GM18526 (cell line): ENCODE measurements around the gene HDAC5.

Source experiments
- POLR2A ChIP-seq: IDR thresholded peaks from 3 replicates; pipeline ENCODE4 v1.6.1; 2011; ENCODE audit not compliant: insufficient read length; ENCODE audit errors: extremely low read depth

HDAC5 gene

DNA sequence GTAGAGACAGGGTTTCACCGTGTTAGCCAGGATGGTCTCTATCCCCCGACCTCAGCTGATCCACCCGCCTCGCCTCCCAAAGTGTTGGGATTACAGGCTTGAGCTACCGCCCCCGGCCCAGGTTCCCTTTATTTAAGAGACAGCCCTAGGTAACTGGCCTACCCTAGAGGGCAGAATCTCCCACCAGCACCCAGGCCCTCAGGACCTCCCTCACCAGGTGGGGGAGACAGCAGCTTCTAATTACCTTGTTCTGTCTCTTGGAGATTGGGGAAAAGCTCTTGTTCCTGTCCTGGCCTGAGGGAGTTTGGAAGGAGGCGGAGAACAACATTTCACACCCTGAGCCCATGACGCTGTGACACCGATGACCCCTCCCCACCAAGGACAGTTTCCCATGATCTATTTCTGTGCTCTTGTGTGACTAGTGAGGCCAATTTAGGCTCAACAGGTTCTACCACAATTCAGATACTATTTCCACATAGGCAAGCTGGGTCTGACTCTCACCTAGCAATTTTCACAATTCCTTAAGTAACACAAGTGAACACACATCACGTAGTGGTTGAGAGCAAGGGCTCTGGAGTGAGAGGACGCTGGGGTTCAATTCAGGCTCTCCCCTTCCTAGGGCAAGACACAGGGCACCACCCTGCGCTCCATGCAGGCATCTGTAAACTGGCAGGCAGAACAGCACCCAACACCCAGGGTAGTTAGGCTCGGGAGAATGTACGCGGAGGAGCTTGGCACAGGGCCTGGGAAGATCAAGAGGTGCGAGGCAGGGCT lies 20.4 kb downstream of the HDAC5 start:
- no peak for TF ChIP-seq POLR2A

DNA sequence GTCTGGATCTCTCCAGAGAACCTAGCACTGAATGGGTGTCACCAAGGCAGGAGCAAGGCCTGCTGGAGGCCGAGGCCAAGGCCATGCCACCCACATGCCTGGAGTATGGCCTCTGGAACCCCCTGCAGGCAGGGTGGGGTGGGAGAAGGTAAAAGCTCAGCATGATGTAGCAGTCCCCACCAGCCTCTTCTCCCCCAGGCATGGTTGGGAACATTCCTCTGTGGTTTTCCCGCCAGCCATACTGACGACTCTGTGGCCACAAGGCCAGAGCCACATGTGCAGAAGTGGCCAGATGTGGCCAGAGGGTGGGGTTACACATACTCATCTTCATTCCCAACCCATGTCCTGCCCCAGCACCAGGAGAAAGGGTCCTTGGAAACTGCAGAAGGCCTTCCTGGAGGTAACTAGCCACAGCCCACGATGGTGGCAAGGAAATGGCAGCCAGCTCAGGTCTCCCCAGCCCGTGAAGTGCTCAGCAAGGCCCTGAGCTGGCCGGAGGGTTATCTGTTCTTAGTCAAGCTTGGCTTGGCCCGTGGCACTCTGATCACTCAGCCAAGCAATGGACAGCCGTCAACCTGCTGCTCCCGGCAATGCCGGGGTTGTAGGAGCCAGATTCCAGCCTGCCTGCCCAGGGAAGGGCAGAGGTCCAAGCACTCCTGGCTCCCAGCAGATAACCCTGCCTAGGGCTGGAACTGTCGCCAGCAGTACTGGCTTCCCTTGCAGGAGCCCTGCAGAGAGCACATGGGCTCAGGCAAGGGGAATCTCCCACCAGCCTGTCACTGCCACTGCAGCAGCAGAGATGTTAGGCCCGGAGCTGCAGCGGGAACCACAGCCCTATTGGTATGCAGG lies 26.1 kb downstream of the HDAC5 start:
- TF ChIP-seq POLR2A, result no peak

DNA sequence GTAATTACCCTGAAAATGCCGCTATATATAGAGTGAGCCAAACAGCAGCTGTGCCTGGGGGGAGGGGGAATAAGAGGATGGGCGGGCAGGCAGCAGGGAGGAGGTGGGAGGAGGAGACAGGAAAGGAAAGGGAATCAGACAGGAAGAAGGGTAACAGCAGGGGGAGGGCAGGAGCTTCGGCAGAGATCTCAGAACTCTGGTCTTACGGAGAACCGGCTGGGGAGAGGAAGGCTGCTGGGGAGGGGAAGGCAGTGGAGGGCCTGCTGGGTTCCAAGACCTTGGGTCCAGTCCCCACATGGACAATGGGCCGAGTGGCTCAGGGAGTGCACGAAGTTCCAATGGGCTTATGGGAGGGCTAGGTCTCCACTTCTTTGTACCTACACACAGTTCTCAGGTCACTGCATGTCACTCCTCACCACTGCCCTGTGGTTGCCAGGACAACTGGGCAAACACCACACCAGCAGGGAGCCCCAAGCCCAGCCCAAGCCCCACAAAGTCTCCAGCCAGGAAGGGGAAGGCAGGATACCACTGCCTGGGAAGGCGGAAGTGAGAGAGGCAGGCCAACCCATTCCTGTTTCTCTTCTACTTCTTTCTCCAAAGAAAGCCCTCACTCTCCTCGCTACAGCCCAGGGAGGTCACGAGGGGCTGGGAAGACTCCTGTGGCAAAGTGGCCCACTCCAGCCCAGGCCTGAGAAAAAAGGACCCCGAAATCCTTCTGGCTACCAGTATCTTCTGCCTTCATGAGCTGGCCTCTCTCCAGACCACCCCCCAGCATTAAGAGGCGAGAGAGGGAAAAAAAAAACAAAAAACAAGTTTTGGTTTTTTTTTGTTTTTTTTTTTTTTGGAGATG lies 27.6 kb downstream of the HDAC5 start:
- TF ChIP-seq POLR2A, result no peak

DNA sequence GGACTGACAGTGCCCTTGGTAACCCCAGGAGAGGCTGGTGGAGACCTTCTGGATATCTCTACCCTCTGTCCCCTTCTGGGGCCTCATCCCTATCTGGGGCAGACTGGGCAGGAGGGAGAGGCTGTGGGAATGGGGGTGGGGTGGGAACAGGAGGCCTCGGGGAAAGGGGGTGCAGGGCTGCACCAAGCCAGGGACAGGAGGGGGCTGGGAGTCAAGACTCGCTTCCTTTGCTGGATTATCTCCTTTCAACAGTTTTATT lies 28.1 kb downstream of the HDAC5 start:
- no peak for TF ChIP-seq POLR2A

DNA sequence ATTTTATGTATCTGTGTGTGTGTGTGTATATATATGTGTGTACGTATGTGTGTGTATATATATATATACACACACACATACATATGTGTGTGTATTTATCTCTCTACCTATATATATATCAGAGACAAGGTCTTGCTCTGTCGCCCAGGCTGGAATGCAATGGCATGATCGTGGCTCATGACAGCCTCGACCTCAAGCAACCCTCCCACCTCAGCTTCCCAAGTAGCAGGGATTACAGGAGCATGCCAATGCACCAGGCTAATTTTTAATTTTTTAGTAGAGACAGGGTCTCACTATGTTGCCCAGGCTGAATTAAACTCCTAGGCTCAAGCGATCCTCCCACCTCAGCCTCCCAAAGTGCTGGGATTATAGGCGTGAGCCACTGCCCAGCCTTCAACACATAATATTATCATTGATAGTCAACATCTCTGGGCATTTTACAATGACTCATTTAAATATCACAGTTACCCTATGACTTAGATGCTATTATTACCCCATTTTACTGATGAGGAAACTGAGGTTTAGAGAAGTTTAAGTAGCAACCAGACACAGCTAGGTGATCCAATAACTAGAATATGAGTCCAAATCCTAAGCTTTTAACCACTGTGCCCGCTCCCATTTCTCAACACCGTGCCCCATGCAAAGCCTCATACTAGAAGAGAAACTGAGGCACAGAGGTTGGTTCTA lies 28.6 kb downstream of the HDAC5 start:
- TF ChIP-seq POLR2A, result no peak

DNA sequence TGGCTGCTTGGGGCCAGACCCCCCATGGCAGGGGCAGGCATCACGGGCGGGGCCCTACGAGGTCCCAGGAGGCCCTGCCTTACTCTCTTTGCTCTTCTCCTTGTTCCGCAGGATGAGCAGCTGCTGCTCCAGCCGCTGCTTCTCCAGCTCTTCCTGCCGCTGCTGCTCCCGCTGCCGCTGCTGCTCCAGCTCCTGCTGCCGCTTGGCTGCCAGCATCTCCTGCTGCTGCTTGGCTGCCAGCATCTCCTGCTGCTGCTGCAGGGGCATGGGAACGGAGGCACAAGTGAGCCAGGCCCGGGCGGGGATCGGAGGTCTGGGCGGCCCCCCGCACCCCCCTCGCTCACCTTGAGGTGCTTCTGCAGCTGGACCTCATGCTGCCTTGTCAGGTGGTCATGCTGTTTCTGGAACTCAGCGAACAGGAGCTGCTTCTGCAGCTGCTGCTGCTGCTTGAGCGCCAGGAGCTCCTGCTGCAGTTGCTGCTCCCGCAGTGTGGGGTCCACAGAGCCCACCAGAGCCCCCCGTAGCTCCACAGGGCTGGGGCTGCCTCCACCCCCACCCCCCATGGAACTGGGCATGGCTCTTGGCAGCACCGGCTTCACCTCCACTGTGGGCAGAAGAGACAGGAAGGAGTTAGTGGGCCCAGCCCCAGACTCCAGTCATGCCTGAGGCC lies 30.1 kb downstream of the HDAC5 start:
- no peak for TF ChIP-seq POLR2A

DNA sequence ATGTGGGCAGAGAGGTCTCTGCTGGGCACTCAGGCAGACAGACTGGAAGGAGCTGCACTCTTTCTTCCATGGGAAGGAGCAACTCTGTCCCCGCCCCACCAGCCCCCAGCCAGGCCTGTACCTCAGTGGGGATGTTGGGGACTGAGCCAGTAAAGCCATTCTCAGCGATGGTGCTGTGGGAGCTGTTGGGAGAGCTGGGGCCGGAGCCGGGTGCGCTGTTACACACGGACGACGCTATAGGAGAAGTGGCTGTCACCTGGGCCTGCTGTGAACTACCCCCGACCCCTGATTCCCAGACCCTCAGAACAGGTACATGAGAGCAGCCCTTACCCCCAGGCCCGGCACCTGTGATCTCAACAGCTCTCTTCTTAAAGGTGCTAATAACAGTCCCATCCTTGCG lies 31.4 kb downstream of the HDAC5 start:
- no peak for TF ChIP-seq POLR2A

DNA sequence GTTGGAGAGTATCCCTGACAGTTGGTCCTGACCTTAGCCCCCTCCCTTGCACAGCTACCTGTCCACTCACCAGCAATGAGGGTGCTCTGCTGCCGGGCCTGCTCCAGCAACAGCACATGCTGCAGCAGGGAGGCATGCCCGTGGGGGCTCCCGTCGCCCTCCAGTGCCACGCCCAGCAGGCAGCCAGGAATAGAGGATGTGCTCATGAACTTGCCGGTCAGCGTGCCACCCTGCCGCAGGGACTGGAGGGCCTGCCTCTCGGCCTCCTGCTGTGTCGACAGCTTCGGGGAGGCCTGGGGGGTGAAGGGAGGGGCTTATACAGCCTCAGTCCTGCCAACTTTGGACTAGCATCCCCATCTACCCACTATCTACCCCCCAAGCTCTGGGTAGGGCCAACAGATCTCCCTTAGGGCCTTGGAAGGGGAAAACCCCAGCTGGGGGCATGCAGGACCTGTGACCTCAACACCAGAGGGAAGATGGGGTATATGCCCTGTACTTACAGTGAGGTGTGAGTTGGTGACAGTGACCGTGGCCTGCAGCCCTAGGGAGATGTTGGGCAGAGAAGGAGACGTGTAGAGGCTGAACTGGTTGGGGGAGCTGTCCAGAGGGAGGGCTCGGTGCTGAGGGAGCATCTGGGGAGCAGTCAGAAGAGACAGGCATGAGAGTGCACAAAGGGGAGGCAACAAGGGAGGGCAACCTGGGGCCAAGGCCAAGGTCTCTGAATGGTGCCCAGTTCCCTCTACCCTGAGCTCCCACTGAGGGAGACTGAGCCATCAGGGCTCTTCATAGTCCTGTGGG lies 32.0 kb downstream of the HDAC5 start:
- no peak for TF ChIP-seq POLR2A

DNA sequence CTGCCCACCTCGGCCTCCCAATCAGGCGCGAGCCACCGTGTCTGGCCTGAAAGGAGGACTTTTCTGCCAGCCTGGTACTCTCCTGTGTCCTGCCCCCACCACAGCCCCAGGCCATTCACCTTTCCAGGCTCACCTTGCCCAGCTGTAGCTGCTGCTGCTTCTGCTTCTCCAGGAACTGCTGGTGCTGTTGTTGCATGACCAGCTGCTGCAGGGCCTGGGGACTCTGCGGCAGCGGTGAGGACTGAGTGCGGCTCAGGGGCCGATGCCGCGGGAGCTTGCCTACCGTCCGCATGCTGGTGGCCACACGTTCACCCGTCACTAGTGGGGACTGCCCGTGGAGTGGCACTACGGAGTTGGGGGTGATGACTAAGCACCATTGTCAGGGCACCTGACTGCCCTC lies 35.2 kb downstream of the HDAC5 start:
- TF ChIP-seq POLR2A, result no peak

DNA sequence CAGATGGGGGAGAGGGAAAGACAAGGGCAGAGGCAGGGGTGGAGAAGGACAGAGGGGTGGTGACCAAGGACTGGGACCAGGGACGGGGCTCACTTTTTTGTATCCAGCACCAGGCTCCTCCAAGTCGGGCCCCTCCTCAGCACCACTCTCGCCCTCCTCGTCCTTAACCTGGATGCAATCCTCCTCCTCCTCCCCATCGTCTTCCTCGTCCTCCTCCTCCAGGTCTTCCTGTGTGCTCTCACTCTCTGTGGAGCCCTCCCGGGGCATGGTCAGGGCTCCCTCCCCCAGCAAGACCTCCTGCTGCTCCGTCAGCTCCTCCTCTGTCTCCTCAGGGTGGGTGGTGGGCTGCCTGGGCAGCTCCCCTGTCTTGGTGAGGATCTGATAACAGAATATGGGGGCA lies 36.1 kb downstream of the HDAC5 start:
- no peak for TF ChIP-seq POLR2A

DNA sequence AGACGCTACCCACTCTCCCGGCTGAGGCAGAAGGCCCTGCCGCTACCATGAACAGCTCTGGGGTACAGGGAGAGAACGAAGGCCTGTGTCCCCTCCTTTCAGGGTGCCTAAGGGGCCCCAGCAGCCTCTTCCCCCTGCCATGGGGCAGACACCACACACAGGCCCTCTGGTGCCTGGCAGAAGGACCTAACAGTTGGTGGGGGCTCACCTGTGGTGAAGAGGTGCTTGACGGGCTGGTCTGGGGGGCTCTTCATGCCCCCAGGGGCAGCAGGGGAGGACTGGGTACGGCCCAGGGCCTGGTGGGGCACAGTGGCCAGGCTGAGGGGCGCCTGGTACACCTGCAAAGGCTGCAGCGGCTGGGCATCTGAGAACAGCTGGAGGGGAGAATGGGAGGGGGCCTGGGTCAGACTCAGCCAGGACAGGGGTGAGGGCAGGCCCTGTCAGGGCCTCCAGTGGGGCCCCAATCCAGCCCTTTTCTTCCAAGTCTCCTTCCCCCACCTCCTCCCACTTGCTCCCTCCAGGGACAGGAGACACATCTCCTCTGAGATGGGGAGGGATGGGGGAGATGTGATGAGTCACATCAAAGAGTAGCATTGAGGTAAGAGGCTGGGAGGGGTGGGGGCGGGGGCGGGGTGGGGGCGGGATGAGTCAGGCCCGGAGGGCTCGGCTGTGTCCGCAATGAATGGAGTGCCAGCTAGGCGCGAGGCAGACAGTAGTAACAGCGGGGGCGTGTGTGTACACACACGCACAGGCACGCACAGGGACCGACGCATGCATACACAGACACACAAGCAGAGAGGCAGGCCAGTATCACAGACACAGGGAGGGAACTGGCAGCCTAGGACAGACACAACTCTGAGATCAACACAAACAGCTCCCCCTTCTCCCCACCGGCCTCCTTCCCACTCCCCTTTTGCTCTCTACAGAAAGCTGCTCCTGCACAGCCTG lies 36.8 kb downstream of the HDAC5 start:
- TF ChIP-seq POLR2A, result no peak

DNA sequence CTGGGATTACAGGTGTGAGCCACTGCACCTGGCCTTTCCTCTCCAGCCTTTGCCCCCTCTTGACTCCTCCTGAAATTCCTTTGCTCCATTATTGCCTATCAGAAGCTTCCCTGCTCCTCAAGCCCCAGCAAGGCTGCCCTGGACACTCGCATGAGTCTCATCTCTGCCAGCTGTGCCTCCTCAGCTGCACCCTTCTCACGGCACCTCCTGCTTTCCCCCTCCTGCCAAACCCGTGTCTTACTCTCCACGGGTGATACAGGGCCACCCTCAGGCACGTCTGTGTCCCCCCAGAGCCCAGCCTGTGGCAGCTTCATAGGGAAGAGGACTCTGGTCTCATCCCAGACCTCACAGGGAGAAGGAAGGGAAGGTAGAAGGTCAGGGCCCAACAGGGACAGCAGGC lies 37.5 kb downstream of the HDAC5 start:
- no peak for TF ChIP-seq POLR2A

DNA sequence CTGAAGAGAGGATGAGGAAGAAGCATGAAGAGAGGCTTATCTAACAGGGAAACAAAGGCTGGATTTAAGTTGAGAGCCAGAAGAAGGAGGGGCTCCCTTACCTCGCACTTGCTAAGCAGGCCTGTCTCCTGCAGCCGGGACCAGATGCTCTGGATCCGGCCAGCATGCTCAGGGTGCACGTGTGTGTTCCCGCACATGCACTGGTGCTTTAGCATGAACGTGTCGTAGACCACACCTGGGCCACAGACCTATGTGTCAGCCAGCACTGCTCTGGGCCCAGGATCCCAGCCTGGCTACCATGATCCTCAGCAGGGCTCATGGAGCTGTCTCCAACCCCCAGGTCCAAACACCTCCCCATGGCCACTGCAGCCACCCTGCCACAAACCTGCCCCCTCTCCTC lies 38.5 kb downstream of the HDAC5 start:
- TF ChIP-seq POLR2A, result no peak
